ENCODE results near the gene CAV2. TPM values are rescaled to one million over a fixed set of nuclear protein-coding genes. Genes with fewer than 3 reads are reported as not detected.
A peak's percentile ranks its signal among the peaks of the same experiment; 100 is the strongest.
"Not testable (repeated sequence)": the region's sequence is repeated elsewhere in the genome, so short reads cannot be mapped to it uniquely, and the experiment has no call there.

The CAV2 gene
- total RNA-seq, 2 experiments from 2014 or later, result not detected

DNA sequence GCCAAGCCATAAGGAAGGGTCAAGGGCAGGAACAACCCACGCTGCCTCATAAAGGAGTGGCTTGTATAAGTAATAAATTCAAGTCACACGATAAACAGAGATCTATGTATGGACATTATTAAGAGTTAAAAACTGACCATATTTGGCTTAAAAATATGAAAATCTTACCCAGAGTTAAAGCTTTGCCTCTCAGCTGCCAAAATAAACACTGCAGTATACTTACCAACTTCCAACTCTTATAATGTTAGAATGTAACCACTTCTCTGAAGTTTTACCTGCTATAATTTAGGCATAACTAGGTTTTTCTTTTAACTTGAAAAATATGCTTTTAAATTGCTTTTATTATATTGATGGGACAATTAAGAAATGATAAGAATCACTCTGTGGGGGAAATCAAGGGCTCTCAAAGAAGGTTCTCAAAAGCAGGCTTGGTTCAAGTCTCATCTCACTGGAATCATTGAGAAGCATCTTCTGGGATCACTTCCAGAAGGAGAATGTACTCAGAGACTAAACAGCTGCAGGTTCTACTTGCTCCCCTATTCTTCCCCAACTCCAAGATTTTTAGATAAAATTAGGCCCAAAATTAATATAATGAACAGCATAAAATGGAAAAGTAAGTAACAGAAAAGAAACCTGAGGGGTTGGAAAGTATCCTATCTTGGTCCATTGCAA is 16.1 kb upstream of the CAV2 start:
- no peak overlapping the region for H3K4me3 Mint-ChIP-seq
- H3K9me3 Mint-ChIP-seq, result no peaks in the 10 kb centered on the region
- CTCF ChIA-PET, result interaction anchor here (1.1 kb wide), 1 partner anchor 43 kb away, joined by 4 read pairs; no protein-coding TSS in a partner anchor
- no peak for DNase-seq
- H3K36me3 Mint-ChIP-seq (ENCODE audit: low read depth), result no peaks in the 10 kb centered on the region
- H3K27me3 Mint-ChIP-seq, result peaks cover 19% of the 10 kb centered on the region
- H3K4me1 Mint-ChIP-seq, result no peaks in the 10 kb centered on the region
- POLR2A ChIA-PET, result no interaction called here
- H3K27ac Mint-ChIP-seq, result no peak overlapping the region

DNA sequence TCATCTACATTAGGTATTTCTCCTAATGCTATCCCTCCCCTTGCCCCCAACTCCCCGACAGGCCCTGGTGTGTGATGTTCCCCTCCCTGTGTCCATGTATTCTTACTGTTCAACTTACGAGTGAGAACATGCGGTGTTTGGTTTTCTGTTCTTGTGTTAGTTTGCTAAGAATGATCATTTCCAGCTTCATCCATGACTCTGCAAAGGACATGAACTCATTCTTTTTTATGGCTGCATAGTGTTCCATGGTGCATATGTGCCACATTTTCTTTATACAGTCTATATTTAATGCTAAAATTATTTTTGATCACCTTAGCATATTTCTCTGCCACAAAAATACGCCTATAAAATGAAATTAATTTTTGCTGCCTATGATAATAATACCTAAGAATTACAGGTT is 15.1 kb upstream of the CAV2 start:
- POLR2A ChIA-PET; H3K36me3 Mint-ChIP-seq (ENCODE audit: low read depth); DNase-seq; H3K27ac Mint-ChIP-seq; CTCF ChIA-PET; H3K4me1 Mint-ChIP-seq; H3K4me3 Mint-ChIP-seq; H3K9me3 Mint-ChIP-seq: not testable (repeated sequence)
- H3K27me3 Mint-ChIP-seq, result peaks cover 19% of the 10 kb centered on the region

DNA sequence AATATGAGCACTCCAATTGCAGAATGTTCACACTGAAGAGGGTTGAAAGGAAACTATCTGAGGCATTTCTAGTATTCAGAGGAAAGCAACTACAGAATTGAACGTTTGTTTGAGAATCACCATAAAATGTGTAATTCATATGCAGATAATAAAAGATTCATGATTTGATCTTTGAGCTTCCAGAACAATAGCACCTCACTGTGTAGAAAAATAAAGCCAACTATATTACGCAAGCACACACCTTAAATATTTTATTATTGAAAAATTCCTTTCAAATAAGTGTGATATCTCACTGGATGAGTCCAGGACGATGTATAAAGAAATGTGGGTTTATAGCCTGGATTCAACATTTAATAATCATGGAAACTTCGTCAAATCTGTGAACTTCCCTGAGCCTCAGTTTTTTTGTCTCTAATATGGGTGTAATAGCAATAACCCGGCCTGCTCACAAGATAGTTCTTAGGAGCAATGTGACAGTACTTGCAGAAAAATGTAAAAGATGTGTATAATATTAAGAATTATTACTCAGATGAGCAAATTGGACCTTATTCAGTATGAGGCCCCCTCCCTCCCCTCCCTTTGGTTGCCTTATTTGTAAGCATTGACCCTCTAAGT is 11.5 kb upstream of the CAV2 start:
- no peak for DNase-seq
- CTCF ChIA-PET, result no interaction called here
- no peaks in the 10 kb centered on the region for H3K9me3 Mint-ChIP-seq
- no peaks in the 10 kb centered on the region for H3K4me1 Mint-ChIP-seq
- POLR2A ChIA-PET, result interaction anchor here (0.7 kb wide), 1 partner anchor 404 kb away, joined by 3 read pairs; no protein-coding TSS in a partner anchor
- H3K27me3 Mint-ChIP-seq, result peaks cover 23% of the 10 kb centered on the region
- no peaks in the 10 kb centered on the region for H3K36me3 Mint-ChIP-seq (ENCODE audit: low read depth)
- no peak overlapping the region for H3K4me3 Mint-ChIP-seq
- no peak overlapping the region for H3K27ac Mint-ChIP-seq

DNA sequence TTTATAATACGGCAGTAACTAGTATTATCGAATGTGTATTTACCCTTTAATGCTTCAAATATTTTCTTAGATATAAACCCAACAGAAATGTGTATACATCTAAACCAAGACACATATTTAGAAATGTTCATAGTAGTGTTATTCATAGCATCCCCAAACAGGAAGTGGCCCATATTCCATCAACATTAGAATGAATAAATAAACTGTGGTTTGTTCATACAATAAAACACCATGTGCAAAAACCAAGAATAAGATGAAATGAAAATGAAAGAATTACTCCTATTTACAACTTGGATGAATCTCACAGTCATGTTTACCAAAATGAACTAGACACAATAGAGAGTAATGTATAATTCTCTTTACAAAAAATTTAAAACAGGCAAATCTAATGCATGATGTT is 9.2 kb upstream of the CAV2 start:
- DNase-seq, result no peak
- H3K27ac Mint-ChIP-seq, result no peak overlapping the region
- ChIA-PET CTCF (no interaction called here), POLR2A (no interaction called here)
- peaks cover 25% of the 10 kb centered on the region for H3K27me3 Mint-ChIP-seq
- H3K4me1 Mint-ChIP-seq, result no peaks in the 10 kb centered on the region
- H3K36me3 Mint-ChIP-seq (ENCODE audit: low read depth), result no peaks in the 10 kb centered on the region
- no peak overlapping the region for H3K4me3 Mint-ChIP-seq
- no peaks in the 10 kb centered on the region for H3K9me3 Mint-ChIP-seq

- DNase-seq, result no peak
- no peak overlapping the region for H3K27ac Mint-ChIP-seq
- ChIA-PET CTCF (no interaction called here), POLR2A (no interaction called here)
- peaks cover 30% of the 10 kb centered on the region for H3K27me3 Mint-ChIP-seq
- no peaks in the 10 kb centered on the region for H3K4me1 Mint-ChIP-seq
- H3K4me3 Mint-ChIP-seq, result no peak overlapping the region
- H3K9me3 Mint-ChIP-seq, result no peaks in the 10 kb centered on the region
- H3K36me3 Mint-ChIP-seq (ENCODE audit: low read depth), result no peaks in the 10 kb centered on the region
These were observed 7.5 kb upstream of the CAV2 start for GRCh38 chr7:116491887-116492653.

DNA sequence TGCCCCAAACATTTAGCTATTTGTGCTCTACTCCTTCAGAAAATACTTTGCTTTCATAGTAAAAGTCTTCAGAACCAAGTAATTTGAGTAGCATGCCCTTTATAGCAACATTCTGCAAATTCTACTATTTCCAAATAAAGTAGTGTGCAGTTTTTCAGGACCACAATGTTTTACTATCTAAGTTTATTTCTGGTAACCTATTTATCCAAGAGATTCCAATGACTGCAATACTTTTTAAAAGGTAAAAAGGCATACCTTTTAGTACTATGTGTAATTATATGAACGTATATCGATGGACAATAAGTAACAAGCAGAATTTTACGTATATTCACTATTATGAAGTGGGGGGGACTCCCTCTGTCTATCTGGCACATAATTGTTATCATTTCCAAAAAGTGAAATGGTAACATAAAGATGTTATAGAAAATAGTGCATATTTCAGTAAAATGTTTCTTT is 6.9 kb upstream of the CAV2 start:
- H3K4me1 Mint-ChIP-seq, result no peaks in the 10 kb centered on the region
- no peak for DNase-seq
- H3K36me3 Mint-ChIP-seq (ENCODE audit: low read depth), result no peaks in the 10 kb centered on the region
- H3K9me3 Mint-ChIP-seq, result no peaks in the 10 kb centered on the region
- CTCF ChIA-PET, result no interaction called here
- no peak overlapping the region for H3K4me3 Mint-ChIP-seq
- peaks cover 35% of the 10 kb centered on the region for H3K27me3 Mint-ChIP-seq
- POLR2A ChIA-PET, result no interaction called here
- no peak overlapping the region for H3K27ac Mint-ChIP-seq

DNA sequence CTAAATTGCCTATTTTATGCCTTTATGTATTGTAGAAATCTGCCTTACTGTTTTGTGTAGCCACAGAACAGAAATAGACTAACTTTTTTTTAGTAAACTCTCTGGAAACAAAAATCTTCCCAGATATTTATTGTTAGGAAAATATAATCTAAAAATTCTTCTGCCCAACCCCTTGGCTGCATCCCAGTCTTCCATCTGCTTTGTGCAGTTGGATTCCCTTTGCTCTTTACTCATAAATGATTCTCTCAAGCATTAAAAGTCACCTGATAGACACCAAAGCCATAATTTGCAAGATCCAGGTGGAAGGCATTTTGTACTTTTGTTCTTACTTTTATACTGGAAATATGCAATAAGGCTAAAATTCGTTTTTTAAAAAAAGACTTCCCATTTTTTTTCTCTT is 6.1 kb upstream of the CAV2 start:
- ChIA-PET POLR2A (no interaction called here), CTCF (no interaction called here)
- no peak overlapping the region for H3K27ac Mint-ChIP-seq
- DNase-seq, result no peak
- H3K36me3 Mint-ChIP-seq (ENCODE audit: low read depth), result no peaks in the 10 kb centered on the region
- H3K4me3 Mint-ChIP-seq, result no peak overlapping the region
- H3K27me3 Mint-ChIP-seq, result peaks cover 41% of the 10 kb centered on the region
- no peaks in the 10 kb centered on the region for H3K4me1 Mint-ChIP-seq
- H3K9me3 Mint-ChIP-seq, result no peaks in the 10 kb centered on the region

DNA sequence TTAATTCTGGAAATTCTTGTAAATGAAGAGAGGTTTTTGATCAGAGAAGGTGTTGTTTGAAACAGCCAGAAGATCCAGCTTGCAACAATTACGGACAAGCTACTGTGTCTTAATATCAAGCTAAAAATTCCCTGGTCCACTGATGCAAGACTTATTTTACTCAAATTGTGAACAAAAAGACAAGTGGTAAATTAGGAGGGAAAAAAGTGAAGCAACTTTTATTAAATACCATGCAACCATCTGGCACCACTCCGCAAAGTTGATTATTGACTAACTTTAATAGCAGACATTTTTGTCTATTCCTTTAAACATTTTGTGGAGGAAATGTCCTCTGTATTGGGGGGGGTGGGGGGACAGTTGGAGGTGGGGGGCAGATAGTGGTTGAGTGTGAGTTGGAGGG is 5.1 kb upstream of the CAV2 start:
- H3K36me3 Mint-ChIP-seq (ENCODE audit: low read depth), result no peaks in the 10 kb centered on the region
- H3K27me3 Mint-ChIP-seq, result peaks cover 46% of the 10 kb centered on the region
- no peak for DNase-seq
- H3K9me3 Mint-ChIP-seq, result no peaks in the 10 kb centered on the region
- ChIA-PET CTCF (interaction anchor here (0.6 kb wide), 1 partner anchor 88 kb away, joined by 3 read pairs; no protein-coding TSS in a partner anchor), POLR2A (no interaction called here)
- no peak overlapping the region for H3K4me3 Mint-ChIP-seq
- no peaks in the 10 kb centered on the region for H3K4me1 Mint-ChIP-seq
- no peak overlapping the region for H3K27ac Mint-ChIP-seq

DNA sequence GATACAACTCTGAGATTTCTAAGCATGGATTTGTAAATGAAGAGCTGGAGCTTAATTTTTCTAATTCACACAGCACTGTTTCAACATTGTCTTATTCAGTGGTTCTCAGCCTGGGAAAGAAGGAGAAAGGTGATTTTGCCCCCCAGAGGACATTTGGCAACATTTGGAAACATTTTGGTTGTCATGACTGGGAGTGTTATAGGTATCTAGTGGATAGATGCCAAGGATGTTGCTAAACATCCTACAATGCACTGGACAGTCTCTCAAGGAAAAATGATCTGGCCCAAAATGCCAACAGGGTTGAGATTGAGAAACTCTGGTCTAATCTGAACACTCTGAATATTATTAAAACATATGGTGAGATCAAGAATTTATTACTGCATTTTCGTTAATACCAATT is 3.8 kb upstream of the CAV2 start:
- POLR2A ChIA-PET, result no interaction called here
- H3K4me1 Mint-ChIP-seq, result peaks cover 8% of the 10 kb centered on the region
- no peaks in the 10 kb centered on the region for H3K36me3 Mint-ChIP-seq (ENCODE audit: low read depth)
- H3K4me3 Mint-ChIP-seq, result no peak overlapping the region
- no peaks in the 10 kb centered on the region for H3K9me3 Mint-ChIP-seq
- CTCF ChIA-PET, result interaction anchor here (1.3 kb wide), 1 partner anchor 31 kb away, joined by 5 read pairs; no protein-coding TSS in a partner anchor
- H3K27ac Mint-ChIP-seq, result no peak overlapping the region
- peaks cover 49% of the 10 kb centered on the region for H3K27me3 Mint-ChIP-seq
- no peak for DNase-seq

GRCh38 chr7:116496653-116497052 is 2.9 kb upstream of the CAV2 start:
- Mint-ChIP-seq H3K4me1 (peaks cover 10% of the 10 kb centered on the region), H3K27me3 (peaks cover 53% of the 10 kb centered on the region), H3K9me3 (no peaks in the 10 kb centered on the region), H3K27ac (no peak overlapping the region), H3K4me3 (no peak overlapping the region), H3K36me3 (ENCODE audit: low read depth) (no peaks in the 10 kb centered on the region)
- ChIA-PET POLR2A (no interaction called here), CTCF (no interaction called here)
- no peak for DNase-seq

- Mint-ChIP-seq H3K9me3 (no peaks in the 10 kb centered on the region), H3K27me3 (peaks cover 56% of the 10 kb centered on the region), H3K27ac (no peak overlapping the region), H3K36me3 (ENCODE audit: low read depth) (no peaks in the 10 kb centered on the region), H3K4me1 (peaks cover 10% of the 10 kb centered on the region), H3K4me3 (no peak overlapping the region)
- no peak for DNase-seq
- CTCF ChIA-PET, result no interaction called here
- POLR2A ChIA-PET, result no interaction called here
These were observed 1.8 kb upstream of the CAV2 start for GRCh38 chr7:116497708-116498107.

DNA sequence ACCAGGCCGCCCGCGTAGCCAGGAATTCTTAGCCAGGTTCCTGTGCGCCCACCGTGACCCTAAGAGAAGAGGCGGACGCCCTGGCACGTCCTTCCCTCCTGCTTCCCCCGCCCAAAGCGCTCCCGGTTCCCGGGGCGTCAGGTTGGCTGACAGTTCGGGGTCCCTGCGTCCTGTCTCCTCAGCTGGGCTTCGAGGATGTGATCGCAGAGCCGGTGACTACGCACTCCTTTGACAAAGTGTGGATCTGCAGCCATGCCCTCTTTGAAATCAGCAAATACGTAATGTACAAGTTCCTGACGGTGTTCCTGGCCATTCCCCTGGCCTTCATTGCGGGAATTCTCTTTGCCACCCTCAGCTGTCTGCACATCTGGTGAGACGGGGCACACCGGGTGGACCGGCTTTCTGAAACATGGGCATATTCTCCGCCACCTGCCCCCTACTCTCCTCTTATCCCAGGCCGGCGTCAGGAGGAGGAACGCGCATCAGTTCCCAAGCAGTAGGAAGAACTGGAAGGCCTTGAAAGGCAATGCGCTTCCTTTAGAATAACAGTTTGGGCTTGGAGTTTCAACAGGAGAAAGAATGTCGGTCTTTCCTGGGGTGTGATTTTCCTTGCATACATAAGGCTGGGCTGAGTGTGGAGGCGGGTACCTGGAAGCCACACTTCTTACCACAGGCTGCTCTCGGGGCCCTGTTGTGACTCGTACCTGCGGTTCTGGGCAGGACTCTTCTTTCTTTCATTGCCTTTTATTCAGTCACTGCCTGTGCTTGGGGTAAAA is 728 bp downstream of the CAV2 start:
- peaks cover 62% of the 10 kb centered on the region for H3K27me3 Mint-ChIP-seq
- peak overlapping the region; percentile 40 for H3K4me3 Mint-ChIP-seq
- no peaks in the 10 kb centered on the region for H3K36me3 Mint-ChIP-seq (ENCODE audit: low read depth)
- H3K4me1 Mint-ChIP-seq, result peaks cover 10% of the 10 kb centered on the region
- no peak overlapping the region for H3K27ac Mint-ChIP-seq
- peak; percentile 41 for DNase-seq
- H3K9me3 Mint-ChIP-seq, result no peaks in the 10 kb centered on the region
- ChIA-PET CTCF (no interaction called here), POLR2A (no interaction called here)

Measured in activated CD4-positive, alpha-beta memory T cell treated with anti-CD3 and anti-CD28 coated beads, Interleukin-2, amount 10 ng/mL, durations not matched to agents 7 days and 5 days (primary cell).